Right lobe of liver (tissue), 6 donors: ENCODE measurements around the gene LBHD1. TPM values are rescaled to one million over a fixed set of nuclear protein-coding genes. Genes with fewer than 3 reads are reported as not detected.
"Not testable (repeated sequence)": the region's sequence is repeated elsewhere in the genome, so short reads cannot be mapped to it uniquely, and the experiment has no call there.

Experiments
- ATAC-seq, 4 donors: fragments of 200-7000 bp; cut with Tn5 transposase; one replicate each; pipeline ENCODE4 v1.9.1; 2020; ENCODE audit warnings: mild to moderate bottlenecking in 4 of 4, moderate library complexity in 4 of 4
- DNase-seq, 3 donors: peaks; one replicate each; pipeline ENCODE4 v3.0.0-alpha.2; 2020
- H3K27ac ChIP-seq, 3 donors: fragments of 200-600 bp; one replicate each; pipeline ENCODE4 v1.8.0; 2022
- H3K27me3 ChIP-seq, 2 donors: fragments of 200-600 bp; one replicate each; pipeline ENCODE4 v1.8.0; 2022
- H3K36me3 ChIP-seq, 4 donors: fragments of 200-600 bp; sonication (generic) in 1 of 4; one replicate each; pipeline versions ENCODE4 v1.5.1 to v1.8.0; 2017 to 2022; ENCODE audit warnings: control low read depth in 1 of 4
- H3K4me1 ChIP-seq, 4 donors: fragments of 200-600 bp; sonication (generic) in 1 of 4; one replicate each; pipeline versions ENCODE4 v1.5.1 to v1.8.0; 2017 to 2022; ENCODE audit warnings: control low read depth in 1 of 4
- H3K4me3 ChIP-seq, 3 donors: fragments of 200-600 bp; one replicate each; pipeline ENCODE4 v1.8.0; 2022
- H3K9me3 ChIP-seq, 4 donors: fragments of 200-600 bp; sonication (generic) in 1 of 4; one replicate each; pipeline versions ENCODE4 v1.5.1 to v1.8.0; 2017 to 2022; ENCODE audit warnings: control low read depth in 1 of 4
- CTCF ChIP-seq, 4 donors: fragments of 200-600 bp in 3 of 4; fragments of 450-650 bp in 1 of 4; IDR thresholded peaks; one replicate each; pipeline versions ENCODE4 v1.5.1 to v1.8.0; 2016 to 2022; ENCODE audit warnings: antibody characterized with exemption in 4 of 4, mild to moderate bottlenecking in 2 of 4
- POLR2A ChIP-seq: fragments of 450-650 bp; IDR thresholded peaks from one replicate; pipeline ENCODE4 v1.6.1; 2017; ENCODE audit warnings: antibody characterized with exemption, mild to moderate bottlenecking
- WGBS: methylation state at CpG from one replicate; pipeline ENCODE4 v1.1.6; 2018; ENCODE audit warnings: low coverage, low lambda C conversion rate; ENCODE audit not compliant: insufficient coverage; ENCODE audit errors: missing lambda C conversion rate; 5-methylcytosine and 5-hydroxymethylcytosine counted together
- intact Hi-C, 2 donors: fragments of 100-400 bp; cut with DNase I; formaldehyde crosslinking; loops; one replicate each; pipeline versions ENCODE4 v1.11.2 to v1.14.1; 2022
- total RNA-seq, 6 experiments: library from RNA; depleted of rRNA in 2 of 6; stranded (reverse); fragments of >200 nt in 2 of 6; fragmentation: NEBNext Ultra II Directional in 3 of 6; extraction: Animal tissue kit (Norgen Biotek cat#: 25700) in 3 of 6; gene quantifications; one replicate each; pipeline versions ENCODE4 v1.1.0 to v1.2.4, GENCODE V29; 2016 to 2023
- donor health status: DM: no; HTN: yes; CAD: no.
- donor health status: DM: no; HTN: no; CAD: no.
- donor health status: DM: no; HTN: no; CAD: no.
- donor health status: DM: no; HTN: yes; CAD: no.
- donor health status: DM: no; HTN: yes; CAD: no.

Gene LBHD1
- total RNA-seq, 6 experiments from 2014 or later: 2.7 to 6.5 (median 3.7) TPM

GRCh38 chr11:62702246-62702645 is 30.2 kb upstream of the LBHD1 start:
- DNase-seq: no peak
- intact Hi-C loops: no loop called here
- WGBS: 82% methylated on average over 8 of the region's 11 CpGs
- no peaks in the 10 kb centered on the region for H3K9me3 ChIP-seq
- no peak for ATAC-seq
- TF ChIP-seq POLR2A (no peak), CTCF (IDR thresholded peaks at IDR 0.05) (no peak)
- H3K36me3 ChIP-seq: peaks cover 0 to 11% (median 0%) of the 10 kb centered on the region in 4 donors
- H3K27ac ChIP-seq: no peak overlapping the region
- H3K4me3 ChIP-seq: no peak overlapping the region
- H3K27me3 ChIP-seq: no peaks in the 10 kb centered on the region
- H3K4me1 ChIP-seq: peaks cover 0 to 16% (median 7%) of the 10 kb centered on the region in 4 donors

GRCh38 chr11:62694455-62695167 is 22.5 kb upstream of the LBHD1 start:
- H3K4me3 ChIP-seq: no peak overlapping the region
- no peaks in the 10 kb centered on the region for H3K27me3 ChIP-seq
- TF ChIP-seq POLR2A (no peak), CTCF (IDR thresholded peaks at IDR 0.05) (peak; percentile 63 to 86 (median 86))
- H3K36me3 ChIP-seq: peaks cover 0 to 30% (median 5%) of the 10 kb centered on the region in 4 donors
- 50% methylated on average over 13 of the region's 14 CpGs for WGBS
- H3K27ac ChIP-seq: no peak overlapping the region
- peak; percentile 93 to 95 (median 94) for ATAC-seq
- intact Hi-C loops: no loop called here
- no peaks in the 10 kb centered on the region for H3K9me3 ChIP-seq
- DNase-seq: peak; percentile 76 to 80 (median 77)
- peaks cover 0 to 4% (median 0%) of the 10 kb centered on the region in 4 donors for H3K4me1 ChIP-seq

- H3K9me3 ChIP-seq, H3K27me3 ChIP-seq, intact Hi-C loops, H3K4me3 ChIP-seq, ATAC-seq, H3K27ac ChIP-seq, DNase-seq, H3K4me1 ChIP-seq: not testable (repeated sequence)
- whole genome bisulfite sequencing: no CpG with 5 or more reads among the region's 4 CpGs
- peaks cover 0 to 30% (median 5%) of the 10 kb centered on the region in 4 donors for H3K36me3 ChIP-seq
Observed at GRCh38 chr11:62693624-62694023, 21.6 kb upstream of the LBHD1 start.

- no peak for ATAC-seq
- DNase-seq: no peak
- intact Hi-C loops: no loop called here
- Histone ChIP-seq H3K36me3 (peaks cover 0 to 30% (median 5%) of the 10 kb centered on the region in 4 donors), H3K27ac (no peak within 1 kb of the TSS), H3K4me1 (peaks cover 0 to 6% (median 0%) of the 10 kb centered on the region in 4 donors), H3K4me3 (no peak within 1 kb of the TSS), H3K27me3 (no peaks in the 10 kb centered on the region), H3K9me3 (no peaks in the 10 kb centered on the region)
- no peak for TF ChIP-seq POLR2A
- TF ChIP-seq CTCF (IDR thresholded peaks at IDR 0.05): no peak
- 45% methylated on average over 9 of the region's 11 CpGs for WGBS
Observed at GRCh38 chr11:62689421-62690183, 17.5 kb upstream of the LBHD1 start, which contains the start of gene LRRN4CL. Gene LRRN4CL (minus strand): TSS chr11:62689530. CDS start chr11:62688508, 1,022 bp downstream.

GRCh38 chr11:62688491-62688890 is 16.4 kb upstream of the LBHD1 start:
- Histone ChIP-seq H3K36me3 (peaks cover 0 to 29% (median 5%) of the 10 kb centered on the region in 4 donors), H3K27ac (no peak overlapping the region), H3K27me3 (no peaks in the 10 kb centered on the region), H3K4me3 (no peak overlapping the region), H3K9me3 (no peaks in the 10 kb centered on the region), H3K4me1 (peaks cover 0 to 6% (median 0%) of the 10 kb centered on the region in 4 donors)
- 31% methylated on average over 1 of the region's 1 CpG for whole genome bisulfite sequencing
- intact Hi-C loops: no loop called here
- TF ChIP-seq POLR2A (no peak), CTCF (IDR thresholded peaks at IDR 0.05) (no peak)
- ATAC-seq: peak in 1 of 4 donors; percentile 45
- DNase-seq: no peak
